Osteocyte (in vitro differentiated cells): ENCODE results near the gene IPCEF1. TPM values are rescaled to one million over a fixed set of nuclear protein-coding genes. Genes with fewer than 3 reads are reported as not detected.

Experiments
- DNase-seq: peaks from one replicate; pipeline ENCODE4 v3.0.0; 2021; ENCODE audit warnings: mixed read lengths; ENCODE audit not compliant: unreplicated experiment; ENCODE audit errors: extremely low spot score
- H3K27ac Mint-ChIP-seq: one replicate; pipeline ENCODE4 v1.8.0; 2021; ENCODE audit warnings: mild to moderate bottlenecking, mixed read lengths; ENCODE audit not compliant: unreplicated experiment
- H3K27me3 Mint-ChIP-seq: one replicate; pipeline ENCODE4 v1.8.0; 2021; ENCODE audit warnings: mixed read lengths; ENCODE audit not compliant: unreplicated experiment
- H3K36me3 Mint-ChIP-seq: one replicate; pipeline ENCODE4 v1.8.0; 2021; ENCODE audit warnings: mixed read lengths; ENCODE audit not compliant: unreplicated experiment
- H3K4me1 Mint-ChIP-seq: one replicate; pipeline ENCODE4 v1.8.0; 2021; ENCODE audit warnings: mixed read lengths; ENCODE audit not compliant: unreplicated experiment
- H3K4me3 Mint-ChIP-seq: one replicate; pipeline ENCODE4 v1.8.0; 2021; ENCODE audit warnings: mild to moderate bottlenecking, moderate library complexity, mixed read lengths; ENCODE audit not compliant: unreplicated experiment
- H3K9me3 Mint-ChIP-seq: one replicate; pipeline ENCODE4 v1.8.0; 2021; ENCODE audit warnings: mixed read lengths; ENCODE audit not compliant: unreplicated experiment
- CTCF ChIP-seq: fragments of 200-600 bp; sonication (generic); IDR thresholded peaks from 2 replicates; pipeline ENCODE4 v1.5.0; 2021; ENCODE audit warnings: antibody characterized with exemption, mild to moderate bottlenecking, moderate library complexity
- total RNA-seq: library from RNA; stranded (reverse); gene quantifications from 2 replicates; pipeline ENCODE4 v1.2.1, GENCODE V29; 2021

Gene IPCEF1
- total RNA-seq, 1 donor from 2014 or later: 0.46 TPM

GRCh38 chr6:154170106-154170505 is 186.5 kb downstream of the IPCEF1 start:
- TF ChIP-seq CTCF: no peak
- DNase-seq: no peak
- Mint-ChIP-seq H3K9me3 (peaks cover 10% of the 10 kb centered on the region), H3K36me3 (no peaks in the 10 kb centered on the region), H3K4me1 (no peaks in the 10 kb centered on the region), H3K27me3 (peaks cover 6% of the 10 kb centered on the region), H3K4me3 (no peak overlapping the region), H3K27ac (no peak overlapping the region)

GRCh38 chr6:154169193-154169847 is 187.3 kb downstream of the IPCEF1 start:
- DNase-seq: no peak
- H3K4me3 Mint-ChIP-seq: no peak overlapping the region
- TF ChIP-seq CTCF: no peak
- no peak overlapping the region for H3K27ac Mint-ChIP-seq
- no peaks in the 10 kb centered on the region for H3K27me3 Mint-ChIP-seq
- peaks cover 10% of the 10 kb centered on the region for H3K9me3 Mint-ChIP-seq
- H3K36me3 Mint-ChIP-seq: no peaks in the 10 kb centered on the region
- H3K4me1 Mint-ChIP-seq: no peaks in the 10 kb centered on the region

- no peak overlapping the region for H3K4me3 Mint-ChIP-seq
- no peak for DNase-seq
- H3K9me3 Mint-ChIP-seq: peaks cover 4% of the 10 kb centered on the region
- no peak for TF ChIP-seq CTCF
- H3K4me1 Mint-ChIP-seq: no peaks in the 10 kb centered on the region
- no peak overlapping the region for H3K27ac Mint-ChIP-seq
- H3K36me3 Mint-ChIP-seq: no peaks in the 10 kb centered on the region
- H3K27me3 Mint-ChIP-seq: no peaks in the 10 kb centered on the region
These were observed 189.5 kb downstream of the IPCEF1 start for GRCh38 chr6:154167126-154167525.

- no peak overlapping the region for H3K4me3 Mint-ChIP-seq
- no peak overlapping the region for H3K27ac Mint-ChIP-seq
- DNase-seq: no peak
- H3K36me3 Mint-ChIP-seq: no peaks in the 10 kb centered on the region
- H3K4me1 Mint-ChIP-seq: no peaks in the 10 kb centered on the region
- TF ChIP-seq CTCF: no peak
- no peaks in the 10 kb centered on the region for H3K27me3 Mint-ChIP-seq
- H3K9me3 Mint-ChIP-seq: peaks cover 4% of the 10 kb centered on the region
These were observed 190.5 kb downstream of the IPCEF1 start for GRCh38 chr6:154166140-154166539.

DNA sequence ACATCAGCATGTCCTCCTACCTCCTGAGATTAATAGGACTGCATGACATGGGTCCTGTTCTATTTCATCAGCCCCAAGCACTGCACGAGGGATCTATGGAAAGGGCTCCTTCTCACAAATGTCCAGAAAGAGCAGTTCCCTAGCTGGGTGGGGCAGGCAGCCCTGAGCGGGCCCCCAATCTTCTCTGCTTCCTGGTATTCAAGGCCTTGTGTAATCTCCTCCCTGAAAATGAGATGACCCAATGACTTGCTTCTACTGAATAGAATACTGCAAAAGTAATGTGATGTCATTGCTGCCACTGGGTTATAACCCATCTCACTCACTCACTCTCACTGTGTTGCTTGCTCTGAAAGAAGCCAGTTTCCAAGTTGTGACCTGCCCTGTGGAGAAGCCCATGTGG is 191.1 kb downstream of the IPCEF1 start:
- Mint-ChIP-seq H3K9me3 (peaks cover 4% of the 10 kb centered on the region), H3K27ac (no peak overlapping the region), H3K4me1 (no peaks in the 10 kb centered on the region), H3K36me3 (no peaks in the 10 kb centered on the region), H3K27me3 (no peaks in the 10 kb centered on the region), H3K4me3 (no peak overlapping the region)
- no peak for TF ChIP-seq CTCF
- DNase-seq: no peak
